ENCODE results near the gene TBX1. TPM values are rescaled to one million over a fixed set of nuclear protein-coding genes. Genes with fewer than 3 reads are reported as not detected.
"Not testable (repeated sequence)": the region's sequence is repeated elsewhere in the genome, so short reads cannot be mapped to it uniquely, and the experiment has no call there.

Gene TBX1
- total RNA-seq, 2 donors from 2014 or later, result 11.0 to 20.2 TPM

DNA sequence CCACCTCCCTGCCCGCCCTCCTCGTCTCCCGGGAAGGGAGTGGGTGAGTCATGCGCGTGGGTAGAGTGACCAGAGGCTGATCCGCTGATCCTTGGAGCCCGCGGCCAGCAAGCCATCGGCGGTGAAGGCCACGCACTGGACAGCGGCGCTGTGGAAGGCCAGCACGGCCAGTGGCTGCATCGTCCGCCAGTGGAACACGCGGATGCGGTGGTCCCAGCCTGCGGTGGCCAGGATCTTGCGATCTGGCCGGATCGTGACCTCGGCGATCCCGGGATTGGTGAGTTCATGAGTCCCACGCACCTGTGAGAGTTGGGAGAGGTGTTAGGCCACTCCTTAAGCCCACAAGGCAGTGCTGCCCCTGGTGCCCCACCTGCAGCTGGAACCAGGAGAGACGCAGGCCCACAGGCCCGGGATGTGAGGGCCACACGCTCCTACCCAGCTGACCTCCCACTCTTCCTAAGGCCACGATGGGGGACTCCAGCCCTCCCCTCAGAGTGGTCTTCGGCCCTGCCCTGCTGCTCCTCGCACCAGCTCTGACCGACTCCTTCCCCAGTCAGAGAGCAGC lies 28.2 kb downstream of the TBX1 start:
- Histone ChIP-seq H3K9me3 (no peaks in the 10 kb centered on the region), H3K36me3 (no peaks in the 10 kb centered on the region), H3K27me3 (replicated peaks; ENCODE audit: insufficient read depth) (no peaks in the 10 kb centered on the region), H3K27ac (no peak overlapping the region), H3K4me3 (no peak overlapping the region), H3K4me1 (replicated peaks) (no peaks in the 10 kb centered on the region)
- no peak for DNase-seq (ENCODE audit: low spot score)
- intact Hi-C loops (cut with DNase I), result no loop called here
- TF ChIP-seq, protein P1, sequence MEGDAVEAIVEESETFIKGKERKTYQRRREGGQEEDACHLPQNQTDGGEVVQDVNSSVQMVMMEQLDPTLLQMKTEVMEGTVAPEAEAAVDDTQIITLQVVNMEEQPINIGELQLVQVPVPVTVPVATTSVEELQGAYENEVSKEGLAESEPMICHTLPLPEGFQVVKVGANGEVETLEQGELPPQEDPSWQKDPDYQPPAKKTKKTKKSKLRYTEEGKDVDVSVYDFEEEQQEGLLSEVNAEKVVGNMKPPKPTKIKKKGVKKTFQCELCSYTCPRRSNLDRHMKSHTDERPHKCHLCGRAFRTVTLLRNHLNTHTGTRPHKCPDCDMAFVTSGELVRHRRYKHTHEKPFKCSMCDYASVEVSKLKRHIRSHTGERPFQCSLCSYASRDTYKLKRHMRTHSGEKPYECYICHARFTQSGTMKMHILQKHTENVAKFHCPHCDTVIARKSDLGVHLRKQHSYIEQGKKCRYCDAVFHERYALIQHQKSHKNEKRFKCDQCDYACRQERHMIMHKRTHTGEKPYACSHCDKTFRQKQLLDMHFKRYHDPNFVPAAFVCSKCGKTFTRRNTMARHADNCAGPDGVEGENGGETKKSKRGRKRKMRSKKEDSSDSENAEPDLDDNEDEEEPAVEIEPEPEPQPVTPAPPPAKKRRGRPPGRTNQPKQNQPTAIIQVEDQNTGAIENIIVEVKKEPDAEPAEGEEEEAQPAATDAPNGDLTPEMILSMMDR (IDR thresholded peaks at IDR 0.05), result no peak
- TF ChIP-seq POLR2A (IDR thresholded peaks at IDR 0.05) (no peak), POLR2AphosphoS5 (IDR thresholded peaks at IDR 0.05) (no peak)
- WGBS, result 93% methylated on average over 26 of the region's 34 CpGs

GRCh38 chr22:19789406-19789805 lies 28.8 kb downstream of the TBX1 start:
- Histone ChIP-seq H3K36me3 (no peaks in the 10 kb centered on the region), H3K27me3 (replicated peaks; ENCODE audit: insufficient read depth) (no peaks in the 10 kb centered on the region), H3K4me3 (no peak overlapping the region), H3K9me3 (no peaks in the 10 kb centered on the region), H3K27ac (no peak overlapping the region), H3K4me1 (replicated peaks) (no peaks in the 10 kb centered on the region)
- TF ChIP-seq POLR2AphosphoS5 (IDR thresholded peaks at IDR 0.05) (no peak), POLR2A (IDR thresholded peaks at IDR 0.05) (no peak)
- TF ChIP-seq, protein P1 (IDR thresholded peaks at IDR 0.05), result no peak
- DNase-seq (ENCODE audit: low spot score), result no peak
- 92% methylated on average over 16 of the region's 16 CpGs for WGBS
- intact Hi-C loops (cut with DNase I), result no loop called here

- H3K36me3 ChIP-seq, result no peaks in the 10 kb centered on the region
- intact Hi-C loops (cut with DNase I), result no loop called here
- TF ChIP-seq POLR2A (IDR thresholded peaks at IDR 0.05) (no peak), POLR2AphosphoS5 (IDR thresholded peaks at IDR 0.05) (no peak)
- TF ChIP-seq, protein P1 (IDR thresholded peaks at IDR 0.05), result no peak
- H3K27ac ChIP-seq, result no peak overlapping the region
- H3K4me3 ChIP-seq, result no peak overlapping the region
- no peak for DNase-seq (ENCODE audit: low spot score)
- no peaks in the 10 kb centered on the region for H3K4me1 ChIP-seq (replicated peaks)
- H3K9me3 ChIP-seq, result no peaks in the 10 kb centered on the region
- H3K27me3 ChIP-seq (replicated peaks; ENCODE audit: insufficient read depth), result no peaks in the 10 kb centered on the region
- WGBS, result 97% methylated on average over 6 of the region's 6 CpGs
Observed at GRCh38 chr22:19789828-19790227, 29.2 kb downstream of the TBX1 start.

GRCh38 chr22:19791243-19791642 lies 30.7 kb downstream of the TBX1 start:
- intact Hi-C loops (cut with DNase I), result no loop called here
- Histone ChIP-seq H3K4me1 (replicated peaks) (no peaks in the 10 kb centered on the region), H3K27ac (no peak overlapping the region), H3K4me3 (no peak overlapping the region), H3K27me3 (replicated peaks; ENCODE audit: insufficient read depth) (no peaks in the 10 kb centered on the region), H3K9me3 (no peaks in the 10 kb centered on the region), H3K36me3 (no peaks in the 10 kb centered on the region)
- DNase-seq (ENCODE audit: low spot score), result no peak
- TF ChIP-seq POLR2A (IDR thresholded peaks at IDR 0.05), result no peak
- TF ChIP-seq, protein P1 (IDR thresholded peaks at IDR 0.05), result no peak
- TF ChIP-seq POLR2AphosphoS5 (IDR thresholded peaks at IDR 0.05), result no peak

- H3K4me3 ChIP-seq, result no peak overlapping the region
- H3K36me3 ChIP-seq, result no peaks in the 10 kb centered on the region
- H3K9me3 ChIP-seq, result no peaks in the 10 kb centered on the region
- no peak for DNase-seq (ENCODE audit: low spot score)
- no peak overlapping the region for H3K27ac ChIP-seq
- intact Hi-C loops (cut with DNase I), result no loop called here
- no peaks in the 10 kb centered on the region for H3K4me1 ChIP-seq (replicated peaks)
- no peaks in the 10 kb centered on the region for H3K27me3 ChIP-seq (replicated peaks; ENCODE audit: insufficient read depth)
- TF ChIP-seq, protein P1 (IDR thresholded peaks at IDR 0.05), result no peak
- no peak for TF ChIP-seq POLR2A (IDR thresholded peaks at IDR 0.05)
Observed at GRCh38 chr22:19791894-19792293, 31.3 kb downstream of the TBX1 start.

DNA sequence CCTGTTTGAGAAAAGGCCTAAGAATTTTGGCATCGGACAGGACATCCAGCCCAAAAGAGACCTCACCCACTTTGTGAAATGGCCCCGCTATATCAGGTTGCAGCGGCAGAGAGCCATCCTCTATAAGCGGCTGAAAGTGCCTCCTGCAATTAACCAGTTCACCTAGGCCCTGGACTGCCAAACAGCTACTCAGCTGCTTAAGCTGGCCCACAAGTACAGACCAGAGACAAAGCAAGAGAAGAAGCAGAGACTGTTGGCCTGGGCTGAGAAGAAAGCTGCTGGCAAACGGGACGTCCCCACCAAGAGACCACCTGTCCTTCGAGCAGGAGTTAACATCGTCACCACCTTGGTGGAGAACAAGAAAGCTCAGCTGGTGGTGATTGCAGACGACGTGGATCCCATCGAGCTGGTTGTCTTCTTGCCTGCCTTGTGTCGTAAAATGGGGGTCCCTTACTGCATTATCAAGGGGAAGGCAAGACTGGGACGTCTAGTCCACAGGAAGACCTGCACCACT lies 31.9 kb downstream of the TBX1 start:
- H3K4me1 ChIP-seq (replicated peaks); H3K36me3 ChIP-seq; DNase-seq (ENCODE audit: low spot score); H3K27ac ChIP-seq; H3K27me3 ChIP-seq (replicated peaks; ENCODE audit: insufficient read depth); H3K4me3 ChIP-seq; intact Hi-C loops (cut with DNase I); H3K9me3 ChIP-seq: not testable (repeated sequence)
- WGBS, result 92% methylated on average over 13 of the region's 13 CpGs

Data from prostate gland (tissue), 2 donors.